Ascending aorta (tissue), 2 donors: ENCODE measurements around the gene WDR72. TPM values are rescaled to one million over a fixed set of nuclear protein-coding genes. Genes with fewer than 3 reads are reported as not detected.
"Not testable (repeated sequence)": the region's sequence is repeated elsewhere in the genome, so short reads cannot be mapped to it uniquely, and the experiment has no call there.

Source experiments
- DNase-seq, 2 donors: peaks; one replicate each; pipeline ENCODE4 v3.0.0-alpha.2; 2019; ENCODE audit warnings: low spot score in 2 of 2
- H3K27ac ChIP-seq, 2 donors: fragments of 200-600 bp; sonication (generic); one replicate each; pipeline ENCODE4 v1.5.1; 2016 to 2017; ENCODE audit warnings: mild to moderate bottlenecking in 1 of 2
- H3K27me3 ChIP-seq: fragments of 200-600 bp; sonication (generic); one replicate; pipeline ENCODE4 v1.5.1; 2017
- H3K36me3 ChIP-seq, 2 donors: fragments of 200-600 bp; sonication (generic); one replicate each; pipeline ENCODE4 v1.5.1; 2016
- H3K4me1 ChIP-seq, 2 donors: fragments of 200-600 bp; sonication (generic); one replicate each; pipeline ENCODE4 v1.5.1; 2016 to 2017; ENCODE audit warnings: mild to moderate bottlenecking in 1 of 2
- H3K4me3 ChIP-seq, 2 donors: fragments of 200-600 bp; sonication (generic); one replicate each; pipeline ENCODE4 v1.5.1; 2016 to 2017; ENCODE audit warnings: mild to moderate bottlenecking in 1 of 2
- H3K9me3 ChIP-seq, 2 donors: fragments of 200-600 bp; sonication (generic); one replicate each; pipeline ENCODE4 v1.5.1; 2016
- intact Hi-C: fragments of 100-400 bp; cut with DNase I; formaldehyde crosslinking; loops from one replicate; pipeline ENCODE4 v1.15.1; 2023
- total RNA-seq: library from RNA; depleted of rRNA; stranded (reverse); fragments of >200 nt; gene quantifications from one replicate; pipeline ENCODE4 v1.1.0, GENCODE V29; 2016
- TF ChIP-seq, protein P1 (sequence below), 3 experiments: fragments of 200-600 bp in 2 of 3; fragments of 450-650 bp in 1 of 3; sonication (generic) in 2 of 3; IDR thresholded peaks; one replicate each; pipeline ENCODE4 v1.5.1; 2016 to 2019; ENCODE audit warnings: antibody characterized with exemption in 3 of 3, mild to moderate bottlenecking in 1 of 3, moderate library complexity in 1 of 3

WDR72 gene
- total RNA-seq, 1 donor from 2014 or later = not detected

DNA sequence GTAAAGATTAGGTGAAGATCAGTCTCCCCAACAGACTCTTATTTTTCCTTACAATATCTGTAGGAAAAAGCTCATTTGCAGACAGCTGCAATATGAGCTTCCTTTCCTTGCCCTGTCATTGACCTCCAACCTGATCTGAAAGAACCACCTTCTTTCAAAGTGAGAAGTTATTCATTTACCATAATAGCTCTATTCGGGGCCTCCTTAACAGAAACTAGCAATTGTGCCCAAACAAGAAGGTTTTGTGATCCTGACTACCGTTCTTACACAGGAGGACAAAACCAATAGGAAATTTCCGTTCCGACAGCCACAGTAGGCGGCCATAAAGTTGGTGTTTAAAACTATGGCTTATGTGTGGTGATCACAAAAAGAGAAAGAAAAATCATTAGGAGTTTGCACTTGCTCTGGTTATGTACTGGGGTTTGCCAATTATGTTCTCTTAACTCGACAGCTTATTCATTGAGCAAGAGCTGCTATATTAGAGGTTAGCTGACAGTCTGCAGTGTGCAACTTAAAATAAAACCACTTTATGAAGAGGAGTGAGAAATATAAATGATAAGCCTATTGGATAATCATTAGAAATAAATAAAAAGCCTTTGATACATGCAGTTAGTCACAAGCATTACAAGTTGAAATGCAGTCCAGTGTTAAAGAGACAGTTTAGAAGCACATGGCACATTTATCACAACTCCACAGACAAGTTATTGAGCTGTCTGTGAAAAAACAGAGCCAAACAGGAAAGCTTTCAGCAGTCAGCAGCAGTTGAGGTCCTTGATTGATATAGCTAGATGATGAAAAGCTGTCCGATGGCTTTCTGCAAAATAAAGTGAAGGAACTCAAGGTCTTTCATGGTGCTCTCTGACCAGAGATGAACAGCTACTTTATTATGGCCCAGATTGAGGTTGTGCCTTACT, 199.8 kb downstream of the WDR72 start:
- Histone ChIP-seq H3K4me3 (no peak overlapping the region), H3K9me3 (no peaks in the 10 kb centered on the region), H3K27ac (no peak overlapping the region), H3K36me3 (no peaks in the 10 kb centered on the region), H3K27me3 (no peaks in the 10 kb centered on the region), H3K4me1 (no peaks in the 10 kb centered on the region)
- TF ChIP-seq, protein P1, sequence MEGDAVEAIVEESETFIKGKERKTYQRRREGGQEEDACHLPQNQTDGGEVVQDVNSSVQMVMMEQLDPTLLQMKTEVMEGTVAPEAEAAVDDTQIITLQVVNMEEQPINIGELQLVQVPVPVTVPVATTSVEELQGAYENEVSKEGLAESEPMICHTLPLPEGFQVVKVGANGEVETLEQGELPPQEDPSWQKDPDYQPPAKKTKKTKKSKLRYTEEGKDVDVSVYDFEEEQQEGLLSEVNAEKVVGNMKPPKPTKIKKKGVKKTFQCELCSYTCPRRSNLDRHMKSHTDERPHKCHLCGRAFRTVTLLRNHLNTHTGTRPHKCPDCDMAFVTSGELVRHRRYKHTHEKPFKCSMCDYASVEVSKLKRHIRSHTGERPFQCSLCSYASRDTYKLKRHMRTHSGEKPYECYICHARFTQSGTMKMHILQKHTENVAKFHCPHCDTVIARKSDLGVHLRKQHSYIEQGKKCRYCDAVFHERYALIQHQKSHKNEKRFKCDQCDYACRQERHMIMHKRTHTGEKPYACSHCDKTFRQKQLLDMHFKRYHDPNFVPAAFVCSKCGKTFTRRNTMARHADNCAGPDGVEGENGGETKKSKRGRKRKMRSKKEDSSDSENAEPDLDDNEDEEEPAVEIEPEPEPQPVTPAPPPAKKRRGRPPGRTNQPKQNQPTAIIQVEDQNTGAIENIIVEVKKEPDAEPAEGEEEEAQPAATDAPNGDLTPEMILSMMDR (IDR thresholded peaks at IDR 0.05) = no peak
- DNase-seq = no peak
- intact Hi-C loops = no loop called here

DNA sequence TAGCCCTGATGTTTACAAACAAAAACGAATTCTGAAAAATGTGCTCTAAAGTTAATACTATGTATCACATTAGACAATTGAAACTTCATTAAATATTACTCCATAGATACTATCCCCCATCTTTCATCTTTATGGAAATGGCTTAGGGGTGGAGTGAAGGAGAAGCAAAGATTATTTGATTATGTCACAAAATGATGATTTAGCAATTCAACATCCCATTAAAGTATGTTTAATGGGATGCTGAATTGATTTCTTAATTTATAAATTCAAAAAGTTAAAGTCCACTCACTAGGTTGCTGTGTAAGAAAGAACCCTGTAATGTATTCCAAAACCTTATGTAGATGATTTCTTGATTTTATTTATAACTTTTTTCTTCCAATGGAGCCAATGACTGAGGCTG, 201.1 kb downstream of the WDR72 start:
- H3K9me3 ChIP-seq = no peaks in the 10 kb centered on the region
- no peaks in the 10 kb centered on the region for H3K4me1 ChIP-seq
- H3K36me3 ChIP-seq = no peaks in the 10 kb centered on the region
- no peak overlapping the region for H3K4me3 ChIP-seq
- TF ChIP-seq, protein P1 (IDR thresholded peaks at IDR 0.05) = no peak
- DNase-seq = no peak
- no peaks in the 10 kb centered on the region for H3K27me3 ChIP-seq
- H3K27ac ChIP-seq = no peak overlapping the region
- intact Hi-C loops = no loop called here

- no peak overlapping the region for H3K27ac ChIP-seq
- TF ChIP-seq, protein P1 (IDR thresholded peaks at IDR 0.05) = no peak
- H3K27me3 ChIP-seq = no peaks in the 10 kb centered on the region
- H3K9me3 ChIP-seq = no peaks in the 10 kb centered on the region
- no peak overlapping the region for H3K4me3 ChIP-seq
- no peak for DNase-seq
- no peaks in the 10 kb centered on the region for H3K4me1 ChIP-seq
- H3K36me3 ChIP-seq = no peaks in the 10 kb centered on the region
- intact Hi-C loops = no loop called here
Measured at GRCh38 chr15:53555226-53555625, 204.2 kb downstream of the WDR72 start.

- H3K9me3 ChIP-seq = no peaks in the 10 kb centered on the region
- H3K4me1 ChIP-seq = no peaks in the 10 kb centered on the region
- H3K4me3 ChIP-seq = no peak overlapping the region
- intact Hi-C loops = no loop called here
- H3K27ac ChIP-seq = no peak overlapping the region
- H3K27me3 ChIP-seq = no peaks in the 10 kb centered on the region
- DNase-seq = no peak
- no peaks in the 10 kb centered on the region for H3K36me3 ChIP-seq
- TF ChIP-seq, protein P1 (IDR thresholded peaks at IDR 0.05) = no peak
Measured at GRCh38 chr15:53549697-53550305, 209.7 kb downstream of the WDR72 start.

DNA sequence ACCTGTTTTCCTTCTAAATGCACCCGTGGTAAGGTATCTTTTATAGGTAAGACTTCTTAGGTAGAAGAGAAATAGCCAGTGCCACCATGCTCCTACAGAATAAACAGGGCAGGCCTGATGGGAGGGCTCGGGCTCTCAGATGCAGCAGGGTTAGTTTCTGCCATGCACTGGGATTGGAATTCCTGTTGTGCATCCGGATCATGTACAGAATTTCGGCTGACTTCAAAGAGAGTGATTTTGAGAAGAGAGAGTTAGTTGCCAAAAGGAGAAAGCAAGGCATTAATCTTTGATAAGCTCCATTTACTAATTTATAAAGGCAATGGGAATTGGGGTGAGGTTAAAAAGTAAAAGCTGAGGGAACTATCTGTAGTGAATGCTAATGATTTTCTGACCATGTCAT, 211.2 kb downstream of the WDR72 start:
- TF ChIP-seq, protein P1 (IDR thresholded peaks at IDR 0.05) = no peak
- Histone ChIP-seq H3K27ac (no peak overlapping the region), H3K36me3 (no peaks in the 10 kb centered on the region), H3K9me3 (no peaks in the 10 kb centered on the region), H3K27me3 (no peaks in the 10 kb centered on the region), H3K4me1 (no peaks in the 10 kb centered on the region), H3K4me3 (no peak overlapping the region)
- intact Hi-C loops = no loop called here
- DNase-seq = no peak

- intact Hi-C loops, DNase-seq, H3K36me3 ChIP-seq, H3K4me3 ChIP-seq, H3K27ac ChIP-seq, H3K4me1 ChIP-seq, H3K27me3 ChIP-seq, H3K9me3 ChIP-seq: not testable (repeated sequence)
Measured at GRCh38 chr15:53540626-53541300, 218.7 kb downstream of the WDR72 start.
